Stimulated activated CD8-positive, alpha-beta memory T cell treated with anti-CD3 and anti-CD28 coated beads, Interleukin-4, amount 100 ng/mL, for 48 hours (primary cell): Measurements from ENCODE around the gene TAF1A.

ENCODE experiments used
- DNase-seq: peaks from one replicate; pipeline ENCODE4 v3.0.0-alpha.2; 2020

Gene TAF1A

GRCh38 chr1:222529916-222530315, 59.8 kb downstream of the TAF1A start:
- no peak for DNase-seq

GRCh38 chr1:222529181-222529580, 60.6 kb downstream of the TAF1A start:
- no peak for DNase-seq

- no peak for DNase-seq
Measured at GRCh38 chr1:222525951-222526350, 63.8 kb downstream of the TAF1A start.

- DNase-seq, result no peak
Measured at GRCh38 chr1:222523852-222524251, 65.9 kb downstream of the TAF1A start.

GRCh38 chr1:222522105-222522915, 67.4 kb downstream of the TAF1A start:
- no peak for DNase-seq

GRCh38 chr1:222521299-222522104, 68.2 kb downstream of the TAF1A start:
- DNase-seq, result no peak
